Vagina (tissue), 2 donors: Measurements from ENCODE around the gene ITPKB. TPM values are rescaled to one million over a fixed set of nuclear protein-coding genes. Genes with fewer than 3 reads are reported as not detected.

Experiments
- DNase-seq, 2 donors: peaks; one replicate each; pipeline ENCODE4 v3.0.0-alpha.2; 2017; ENCODE audit errors: extremely low spot score in 2 of 2
- H3K27ac ChIP-seq: fragments of 200-600 bp; sonication (generic); one replicate; pipeline ENCODE4 v1.5.1; 2019
- H3K27me3 ChIP-seq: fragments of 200-600 bp; sonication (generic); one replicate; pipeline ENCODE4 v1.5.1; 2019
- H3K36me3 ChIP-seq, 2 donors: fragments of 200-600 bp; sonication (generic); one replicate each; pipeline ENCODE4 v1.5.1; 2017 to 2019
- H3K4me1 ChIP-seq: fragments of 200-600 bp; sonication (generic); one replicate; pipeline ENCODE4 v1.5.1; 2019
- H3K4me3 ChIP-seq, 2 donors: fragments of 200-600 bp; sonication (generic); 1 replicate in 1 of 2; 2 replicates in 1 of 2; pipeline ENCODE4 v1.5.1; 2016 to 2019
- H3K9me3 ChIP-seq: fragments of 200-600 bp; sonication (generic); one replicate; pipeline ENCODE4 v1.5.1; 2019
- POLR2A ChIP-seq, 2 donors: fragments of 450-650 bp; IDR thresholded peaks; one replicate each; pipeline ENCODE4 v1.6.1; 2017; ENCODE audit warnings: antibody characterized with exemption in 2 of 2, mild to moderate bottlenecking in 2 of 2, moderate library complexity in 2 of 2
- POLR2AphosphoS5 ChIP-seq, 2 donors: sonication (generic); formaldehyde crosslinking; IDR thresholded peaks; one replicate each; pipeline ENCODE4 v1.9.0; 2017; ENCODE audit warnings: antibody characterized with exemption in 2 of 2, mild to moderate bottlenecking in 2 of 2, low read depth in 1 of 2; ENCODE audit not compliant: insufficient read depth in 1 of 2
- intact Hi-C: fragments of 100-400 bp; cut with DNase I; formaldehyde crosslinking; loops from one replicate; pipeline ENCODE4 v1.15.1; 2023
- total RNA-seq: library from RNA; depleted of rRNA; stranded (reverse); fragments of >200 nt; gene quantifications from one replicate; pipeline ENCODE4 v1.2.3, GENCODE V29; 2016
- TF ChIP-seq, protein P1 (sequence below), 3 experiments: fragments of 450-650 bp in 2 of 3; fragments of 200-600 bp in 1 of 3; sonication (generic) in 1 of 3; IDR thresholded peaks; one replicate each; pipeline ENCODE4 v1.5.1; 2017 to 2019; ENCODE audit warnings: antibody characterized with exemption in 3 of 3, mild to moderate bottlenecking in 2 of 3, moderate library complexity in 2 of 3

The ITPKB gene
- total RNA-seq, 1 donor from 2014 or later: 31.7 TPM

DNA sequence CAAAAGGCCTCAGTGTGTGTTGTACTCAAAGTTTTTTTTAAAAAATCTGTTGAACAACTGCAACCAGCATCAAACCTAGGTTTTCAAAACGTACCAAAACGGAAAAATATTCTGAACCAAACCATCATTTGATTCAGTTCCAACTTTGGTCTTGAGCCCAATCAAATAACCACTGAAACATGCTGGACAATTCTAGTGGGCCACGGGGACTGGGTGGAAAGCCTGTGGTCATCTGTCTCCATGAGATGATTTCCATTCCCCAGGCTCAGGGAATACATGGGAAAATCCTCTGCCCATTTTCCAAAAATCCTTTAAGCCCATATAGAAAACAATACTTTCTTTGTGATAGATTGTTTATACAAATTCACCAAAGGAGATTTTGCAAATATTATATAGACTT lies 22.5 kb downstream of the ITPKB start:
- H3K27me3 ChIP-seq: no peaks in the 10 kb centered on the region
- H3K4me3 ChIP-seq: no peak overlapping the region
- no peak for DNase-seq
- no peak overlapping the region for H3K27ac ChIP-seq
- peaks cover 54% of the 10 kb centered on the region for H3K4me1 ChIP-seq
- no peaks in the 10 kb centered on the region for H3K36me3 ChIP-seq
- intact Hi-C loops: no loop called here
- TF ChIP-seq, protein P1, sequence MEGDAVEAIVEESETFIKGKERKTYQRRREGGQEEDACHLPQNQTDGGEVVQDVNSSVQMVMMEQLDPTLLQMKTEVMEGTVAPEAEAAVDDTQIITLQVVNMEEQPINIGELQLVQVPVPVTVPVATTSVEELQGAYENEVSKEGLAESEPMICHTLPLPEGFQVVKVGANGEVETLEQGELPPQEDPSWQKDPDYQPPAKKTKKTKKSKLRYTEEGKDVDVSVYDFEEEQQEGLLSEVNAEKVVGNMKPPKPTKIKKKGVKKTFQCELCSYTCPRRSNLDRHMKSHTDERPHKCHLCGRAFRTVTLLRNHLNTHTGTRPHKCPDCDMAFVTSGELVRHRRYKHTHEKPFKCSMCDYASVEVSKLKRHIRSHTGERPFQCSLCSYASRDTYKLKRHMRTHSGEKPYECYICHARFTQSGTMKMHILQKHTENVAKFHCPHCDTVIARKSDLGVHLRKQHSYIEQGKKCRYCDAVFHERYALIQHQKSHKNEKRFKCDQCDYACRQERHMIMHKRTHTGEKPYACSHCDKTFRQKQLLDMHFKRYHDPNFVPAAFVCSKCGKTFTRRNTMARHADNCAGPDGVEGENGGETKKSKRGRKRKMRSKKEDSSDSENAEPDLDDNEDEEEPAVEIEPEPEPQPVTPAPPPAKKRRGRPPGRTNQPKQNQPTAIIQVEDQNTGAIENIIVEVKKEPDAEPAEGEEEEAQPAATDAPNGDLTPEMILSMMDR (IDR thresholded peaks at IDR 0.05): no peak
- TF ChIP-seq POLR2AphosphoS5 (IDR thresholded peaks at IDR 0.05; ENCODE audit: insufficient read depth in 1 of 2, low read depth in 1 of 2) (no peak), POLR2A (IDR thresholded peaks at IDR 0.05) (no peak)
- H3K9me3 ChIP-seq: no peaks in the 10 kb centered on the region

DNA sequence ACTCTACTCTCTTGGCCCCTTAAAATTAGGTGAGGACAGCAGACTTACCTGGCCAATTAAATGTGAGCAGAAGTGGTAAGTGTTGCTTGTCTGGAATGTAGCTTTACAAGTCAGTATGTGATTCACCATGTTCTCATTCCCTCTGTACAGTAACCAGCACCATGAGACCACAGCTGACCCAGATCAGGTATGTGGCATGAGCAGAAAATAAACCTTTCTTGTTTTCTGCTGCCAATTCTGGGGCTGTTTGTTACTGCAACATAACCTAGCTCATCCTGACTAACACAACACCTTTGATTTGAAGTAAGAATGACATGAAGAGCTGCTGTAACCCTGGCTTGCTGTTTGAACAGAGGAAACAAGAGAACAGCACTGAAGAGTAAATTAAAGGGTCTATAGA lies 24.9 kb downstream of the ITPKB start:
- Histone ChIP-seq H3K27ac (peak overlapping the region; percentile 72), H3K4me1 (peaks cover 63% of the 10 kb centered on the region), H3K27me3 (no peaks in the 10 kb centered on the region), H3K4me3 (no peak overlapping the region), H3K36me3 (no peaks in the 10 kb centered on the region), H3K9me3 (no peaks in the 10 kb centered on the region)
- DNase-seq: no peak
- intact Hi-C loops: no loop called here
- no peak for TF ChIP-seq POLR2A (IDR thresholded peaks at IDR 0.05)
- no peak for TF ChIP-seq POLR2AphosphoS5 (IDR thresholded peaks at IDR 0.05; ENCODE audit: insufficient read depth in 1 of 2, low read depth in 1 of 2)
- TF ChIP-seq, protein P1 (IDR thresholded peaks at IDR 0.05): no peak

DNA sequence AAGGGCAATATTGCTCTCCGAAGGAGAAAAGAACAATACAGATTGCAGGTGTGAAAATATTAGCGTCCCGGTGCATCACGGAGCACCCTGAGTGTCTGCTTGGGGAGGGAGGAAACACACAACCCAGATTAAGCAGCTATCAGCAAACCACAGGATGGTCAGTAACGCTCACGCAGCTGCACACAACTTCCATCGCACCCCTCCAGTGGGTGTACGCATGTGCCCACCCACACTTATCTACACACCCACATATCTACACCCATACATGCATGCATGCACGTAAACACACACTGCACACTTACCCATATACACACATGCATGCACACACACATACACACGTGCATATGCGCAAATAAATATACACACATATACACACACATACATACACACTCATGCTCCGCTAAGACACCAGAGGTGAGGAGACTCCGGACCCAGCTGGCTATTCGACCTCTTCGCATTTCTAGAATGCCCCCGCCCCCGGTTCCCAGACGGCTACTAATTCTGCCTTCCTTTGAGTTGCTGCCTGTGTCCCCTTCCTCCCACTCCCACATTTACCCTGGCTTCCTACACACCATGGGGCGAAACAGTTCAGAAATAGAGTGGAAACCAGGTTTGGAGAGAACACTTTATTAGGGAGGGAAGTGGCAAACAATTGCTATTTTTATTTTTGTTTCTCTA lies 26.2 kb downstream of the ITPKB start:
- no peaks in the 10 kb centered on the region for H3K9me3 ChIP-seq
- H3K27me3 ChIP-seq: no peaks in the 10 kb centered on the region
- intact Hi-C loops: no loop called here
- no peak for DNase-seq
- H3K4me3 ChIP-seq: no peak overlapping the region
- H3K36me3 ChIP-seq: no peaks in the 10 kb centered on the region
- peak overlapping the region; percentile 83 for H3K27ac ChIP-seq
- H3K4me1 ChIP-seq: peaks cover 76% of the 10 kb centered on the region
- TF ChIP-seq POLR2A (IDR thresholded peaks at IDR 0.05): no peak
- TF ChIP-seq, protein P1 (IDR thresholded peaks at IDR 0.05): no peak
- no peak for TF ChIP-seq POLR2AphosphoS5 (IDR thresholded peaks at IDR 0.05; ENCODE audit: insufficient read depth in 1 of 2, low read depth in 1 of 2)

DNA sequence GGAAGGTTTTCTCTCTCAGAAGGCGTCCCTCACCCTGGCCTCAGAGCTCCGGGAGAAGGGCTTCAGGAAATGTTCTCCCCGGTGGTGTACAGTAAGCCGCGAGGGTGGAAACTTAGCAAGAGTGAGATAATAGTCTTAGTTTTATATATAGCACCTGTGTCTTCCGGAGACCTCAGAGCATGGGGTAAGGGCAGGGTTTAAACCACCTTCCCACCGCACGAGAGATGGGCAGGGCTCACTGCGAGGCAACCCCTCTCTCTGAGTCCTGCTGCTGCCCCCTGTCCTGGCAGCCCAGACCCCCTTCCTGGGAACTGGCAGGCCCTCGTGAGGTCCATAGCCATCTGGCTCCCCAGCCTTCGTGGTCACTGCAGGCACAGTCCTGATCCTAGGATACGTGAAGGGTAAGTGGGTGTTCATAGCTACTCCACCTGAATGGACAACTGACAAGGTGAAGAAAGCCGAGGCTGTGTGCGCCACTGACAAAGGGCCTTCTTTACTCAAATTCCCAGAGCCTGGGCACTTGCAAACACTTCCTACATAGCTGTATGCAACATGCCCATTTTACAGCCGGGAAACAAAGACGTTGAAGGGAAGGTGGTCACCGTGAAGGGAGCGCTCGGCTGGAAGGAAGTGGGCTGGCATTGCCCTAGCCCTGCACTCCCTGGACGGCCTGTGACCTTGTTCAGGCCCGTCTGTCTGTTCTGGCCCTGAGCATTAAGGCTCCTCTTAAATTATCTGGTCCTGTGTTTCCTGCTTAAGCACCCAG lies 26.9 kb downstream of the ITPKB start:
- Histone ChIP-seq H3K36me3 (no peaks in the 10 kb centered on the region), H3K4me1 (peaks cover 70% of the 10 kb centered on the region), H3K27ac (peak overlapping the region; percentile 83), H3K4me3 (no peak overlapping the region), H3K27me3 (no peaks in the 10 kb centered on the region), H3K9me3 (no peaks in the 10 kb centered on the region)
- DNase-seq: no peak
- intact Hi-C loops: no loop called here
- TF ChIP-seq POLR2AphosphoS5 (IDR thresholded peaks at IDR 0.05; ENCODE audit: insufficient read depth in 1 of 2, low read depth in 1 of 2): peak in 1 of 2 donors; percentile 24
- TF ChIP-seq, protein P1 (IDR thresholded peaks at IDR 0.05): no peak

DNA sequence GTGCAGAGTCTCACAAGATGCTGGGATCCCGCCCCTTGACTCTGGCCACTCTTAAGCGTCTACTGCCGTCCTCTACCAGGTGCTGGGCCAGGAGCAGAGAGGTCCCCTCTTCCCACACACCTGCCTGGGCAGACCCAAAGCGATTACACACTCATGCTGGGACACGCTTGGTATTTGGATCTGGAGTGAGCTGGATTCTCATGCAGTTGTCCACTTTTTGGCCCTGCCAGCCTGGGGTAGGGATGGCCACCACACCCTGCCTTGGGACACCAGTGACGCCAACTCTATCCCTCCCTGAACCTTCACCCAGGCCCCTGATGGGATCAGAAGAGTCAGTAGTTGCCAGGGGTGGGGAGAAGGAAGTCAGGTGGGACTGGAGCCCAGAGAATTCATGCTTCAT lies 28.6 kb downstream of the ITPKB start:
- H3K27me3 ChIP-seq: no peaks in the 10 kb centered on the region
- intact Hi-C loops: no loop called here
- no peak for DNase-seq
- H3K36me3 ChIP-seq: no peaks in the 10 kb centered on the region
- peaks cover 72% of the 10 kb centered on the region for H3K4me1 ChIP-seq
- TF ChIP-seq POLR2AphosphoS5 (IDR thresholded peaks at IDR 0.05; ENCODE audit: insufficient read depth in 1 of 2, low read depth in 1 of 2): no peak
- TF ChIP-seq, protein P1 (IDR thresholded peaks at IDR 0.05): no peak
- TF ChIP-seq POLR2A (IDR thresholded peaks at IDR 0.05): no peak
- H3K9me3 ChIP-seq: no peaks in the 10 kb centered on the region
- H3K27ac ChIP-seq: peak overlapping the region; percentile 83
- H3K4me3 ChIP-seq: no peak overlapping the region
